Spleen (tissue), 3 donors: ENCODE results near the gene SPNS2.

Experiments
- POLR2A ChIP-seq, 3 donors: fragments of 450-650 bp; IDR thresholded peaks; one replicate each; pipeline ENCODE4 v1.5.1; 2017; ENCODE audit warnings: antibody characterized with exemption in 3 of 3, mild to moderate bottlenecking in 1 of 3
- POLR2AphosphoS5 ChIP-seq, 3 donors: sonication (generic); formaldehyde crosslinking; IDR thresholded peaks; one replicate each; pipeline ENCODE4 v1.5.1; 2017; ENCODE audit warnings: antibody characterized with exemption in 3 of 3

DNA sequence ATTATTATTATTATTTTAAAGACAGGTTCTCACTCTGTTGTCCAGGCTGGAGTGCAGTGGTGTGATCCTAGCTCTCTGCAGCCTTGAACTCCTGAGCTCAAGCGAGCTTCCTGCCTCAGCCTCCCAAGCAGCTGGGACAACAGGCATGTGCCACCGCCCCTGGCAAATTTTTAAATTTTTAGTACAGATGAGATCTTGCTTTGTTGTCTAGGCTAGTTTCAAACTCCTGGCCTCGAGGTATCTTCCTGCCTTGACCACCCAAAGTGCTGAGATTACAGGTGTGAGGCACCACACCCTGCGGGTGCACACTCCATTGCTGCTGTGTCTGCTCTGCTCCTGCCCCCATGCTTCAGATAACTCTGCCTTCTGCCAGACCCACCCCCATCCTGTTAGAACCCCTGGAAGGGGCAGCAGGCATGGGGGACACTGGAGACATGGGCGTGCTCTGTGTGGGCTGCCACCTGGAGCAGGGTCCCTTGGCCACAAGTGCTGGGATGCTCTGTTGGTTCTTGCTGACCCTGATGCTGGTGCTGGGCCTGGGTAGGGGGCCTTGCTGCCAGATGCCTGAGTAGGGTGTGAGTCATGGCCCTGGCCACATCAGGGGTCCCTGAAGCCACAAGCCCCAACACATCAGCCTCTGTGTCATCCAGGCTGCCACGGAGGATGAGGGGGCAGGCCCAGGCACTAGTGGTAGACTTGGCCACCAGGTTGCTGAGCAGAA lies 59.1 kb downstream of the SPNS2 start:
- TF ChIP-seq POLR2A (IDR thresholded peaks at IDR 0.05), result no peak
- no peak for TF ChIP-seq POLR2AphosphoS5 (IDR thresholded peaks at IDR 0.05)
